Measurements from ENCODE around the gene EEPD1.
"Not testable (repeated sequence)": the region's sequence is repeated elsewhere in the genome, so short reads cannot be mapped to it uniquely, and the experiment has no call there.

The EEPD1 gene

DNA sequence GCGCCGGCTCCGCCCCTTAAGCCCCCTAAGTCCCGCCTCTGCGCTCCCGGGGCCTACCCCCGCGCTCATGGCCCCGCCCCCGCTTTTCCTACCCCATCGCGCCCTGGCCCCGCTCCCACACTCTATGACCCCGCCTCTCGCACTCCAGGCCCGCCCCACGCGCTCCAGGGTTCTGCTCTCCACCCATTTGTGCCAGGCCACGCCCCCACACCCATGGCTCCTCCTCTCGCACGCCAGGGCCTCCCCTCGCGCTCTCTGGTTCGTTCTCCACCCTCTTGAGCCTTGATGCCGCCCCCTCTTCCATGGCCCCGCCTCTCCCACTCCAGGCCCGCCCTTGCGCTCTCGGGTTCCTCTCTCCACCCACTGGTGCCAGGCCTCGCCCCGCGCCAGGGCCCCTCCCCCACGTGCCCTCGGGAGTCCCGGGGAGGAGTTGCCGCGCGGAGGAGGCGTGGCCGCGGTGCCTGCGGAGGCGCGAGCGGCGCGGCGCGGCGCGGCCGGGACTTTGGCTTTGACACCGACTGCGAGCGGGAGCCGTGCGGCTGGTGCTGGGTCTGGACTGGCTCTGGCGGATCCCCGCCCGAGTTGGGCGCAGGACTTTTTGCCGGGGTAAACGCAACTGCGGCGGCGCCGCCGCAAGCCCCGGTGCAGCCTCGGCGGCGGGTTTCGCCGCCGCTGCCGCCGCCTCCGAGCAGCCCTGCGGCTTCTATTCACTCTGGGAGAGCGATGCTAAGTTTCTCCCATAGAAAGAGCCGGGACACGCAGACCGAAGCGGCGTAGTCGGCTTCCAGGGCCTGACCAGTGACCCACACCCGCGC lies at the start of gene EEPD1:
TSS of gene EEPD1 (plus strand) at position 499 of the 815 bp plus-strand sequence. CDS start 1,071 bp downstream, outside the sequence.
- Histone ChIP-seq H3K27ac (ENCODE audit: low read depth, low read length) (peak within 1 kb of the TSS; percentile 89), H3K4me1 (ENCODE audit: control insufficient read depth in 5 of 5, insufficient read depth in 5 of 5, low read length in 5 of 5) (peaks cover 15 to 55% (median 52%) of the 10 kb centered on the region in 5 donors), H3K9me3 (ENCODE audit: control insufficient read depth in 5 of 5, low read length in 5 of 5) (peaks cover 0 to 9% (median 6%) of the 10 kb centered on the region in 5 donors), H3K9ac (ENCODE audit: low read length in 5 of 5) (peak within 1 kb of the TSS; percentile 73 to 88 (median 81)), H3K27me3 (ENCODE audit: control insufficient read depth in 5 of 5, insufficient read depth in 4 of 5, low read length in 5 of 5) (no peaks in the 10 kb centered on the region), H3K4me3 (ENCODE audit: low read depth in 1 of 5, low read length in 5 of 5) (peak within 1 kb of the TSS; percentile 77 to 90 (median 84)), H3K36me3 (ENCODE audit: control insufficient read depth in 5 of 5, insufficient read depth in 5 of 5, low read length in 5 of 5) (peaks cover 0 to 12% (median 6%) of the 10 kb centered on the region in 5 donors)

DNA sequence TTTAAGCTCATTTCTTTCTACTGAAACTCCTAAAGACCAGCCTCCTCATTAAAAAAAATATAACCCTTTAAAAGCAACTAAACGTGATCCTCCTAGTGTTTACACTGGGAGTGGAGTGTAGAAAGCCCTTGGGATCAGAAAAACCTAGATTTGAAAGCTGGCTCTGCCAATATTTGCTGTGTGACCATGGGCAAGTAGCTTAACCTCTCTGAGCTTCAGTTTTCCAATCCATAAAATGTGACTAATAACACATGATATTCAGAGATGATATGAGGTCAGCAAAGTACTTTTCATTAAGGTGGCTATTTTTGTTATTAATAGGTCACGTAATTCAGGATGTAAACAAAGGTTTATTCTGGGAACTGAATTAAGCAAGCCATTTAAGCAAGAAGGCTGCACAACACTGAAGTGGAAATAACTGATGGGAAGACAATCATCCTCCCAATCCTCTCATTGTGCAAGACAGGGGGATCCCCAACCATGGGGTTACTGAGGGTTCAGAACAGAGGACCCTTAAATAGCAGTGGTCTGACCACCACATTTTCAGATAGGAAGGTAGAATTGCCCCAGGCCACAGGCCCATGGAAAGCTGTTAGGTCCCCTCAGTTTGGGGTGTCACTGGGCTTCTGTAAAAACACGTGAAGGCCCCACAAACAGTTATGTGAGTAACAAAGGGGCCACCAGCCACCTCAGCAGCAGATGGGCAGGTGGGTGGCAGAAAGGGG lies 49.1 kb upstream of the EEPD1 start:
- Histone ChIP-seq H3K27ac (ENCODE audit: low read depth, low read length) (no peak overlapping the region), H3K27me3 (ENCODE audit: control insufficient read depth in 5 of 5, insufficient read depth in 4 of 5, low read length in 5 of 5) (no peaks in the 10 kb centered on the region), H3K9me3 (ENCODE audit: control insufficient read depth in 5 of 5, low read length in 5 of 5) (peaks cover 0 to 5% (median 0%) of the 10 kb centered on the region in 5 donors), H3K9ac (ENCODE audit: low read length in 5 of 5) (no peak overlapping the region), H3K36me3 (ENCODE audit: control insufficient read depth in 5 of 5, insufficient read depth in 5 of 5, low read length in 5 of 5) (no peaks in the 10 kb centered on the region), H3K4me3 (ENCODE audit: low read depth in 1 of 5, low read length in 5 of 5) (no peak overlapping the region), H3K4me1 (ENCODE audit: control insufficient read depth in 5 of 5, insufficient read depth in 5 of 5, low read length in 5 of 5) (peaks cover 0 to 9% (median 0%) of the 10 kb centered on the region in 5 donors)

DNA sequence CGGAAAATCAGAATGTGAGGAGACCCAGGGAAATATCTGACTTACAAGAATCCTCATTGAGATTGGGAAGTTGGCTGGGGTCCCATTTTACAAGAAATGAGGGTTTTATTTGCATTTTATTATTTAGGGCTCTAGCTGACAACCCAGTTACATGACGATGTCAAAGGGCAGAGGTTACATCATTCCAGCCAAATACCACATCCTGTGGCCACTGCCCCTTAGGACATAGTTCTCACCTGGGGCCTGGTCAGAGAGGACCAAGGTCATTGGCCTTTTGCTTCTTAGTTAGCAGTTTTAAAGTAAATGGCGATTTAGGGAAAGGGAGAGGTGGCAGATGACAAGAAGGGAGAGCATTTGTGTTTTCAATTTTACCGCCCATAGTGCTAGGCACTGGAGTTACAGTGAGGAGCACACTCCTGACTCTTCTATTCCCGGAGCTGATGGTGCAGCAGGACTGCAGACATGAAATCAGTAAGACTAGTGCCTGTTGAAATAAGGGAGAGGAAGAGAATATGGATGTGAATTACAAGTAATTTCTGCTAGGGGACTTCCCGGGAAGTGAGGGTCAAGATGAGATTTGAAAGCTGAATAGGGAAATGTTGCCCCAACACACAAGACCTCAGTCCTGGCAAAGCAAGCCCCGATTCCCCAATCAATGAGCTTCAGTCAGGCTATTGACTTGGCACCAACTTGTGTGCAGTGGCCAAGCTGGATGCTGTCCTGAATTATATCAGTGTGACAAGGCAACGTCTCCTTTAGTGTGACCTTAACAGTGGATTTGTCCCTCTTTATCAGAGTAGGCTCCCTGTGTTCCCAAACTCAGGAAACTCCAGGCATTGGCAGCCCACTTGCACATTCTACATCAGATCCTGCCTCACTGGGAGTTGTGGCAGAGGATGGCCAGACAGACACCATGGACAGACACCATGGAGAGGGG lies 45.8 kb upstream of the EEPD1 start:
- not testable (repeated sequence) for H3K9ac ChIP-seq (ENCODE audit: low read length in 5 of 5); H3K27me3 ChIP-seq (ENCODE audit: control insufficient read depth in 5 of 5, insufficient read depth in 4 of 5, low read length in 5 of 5); H3K4me3 ChIP-seq (ENCODE audit: low read depth in 1 of 5, low read length in 5 of 5); H3K4me1 ChIP-seq (ENCODE audit: control insufficient read depth in 5 of 5, insufficient read depth in 5 of 5, low read length in 5 of 5); H3K9me3 ChIP-seq (ENCODE audit: control insufficient read depth in 5 of 5, low read length in 5 of 5); H3K27ac ChIP-seq (ENCODE audit: low read depth, low read length); H3K36me3 ChIP-seq (ENCODE audit: control insufficient read depth in 5 of 5, insufficient read depth in 5 of 5, low read length in 5 of 5)

DNA sequence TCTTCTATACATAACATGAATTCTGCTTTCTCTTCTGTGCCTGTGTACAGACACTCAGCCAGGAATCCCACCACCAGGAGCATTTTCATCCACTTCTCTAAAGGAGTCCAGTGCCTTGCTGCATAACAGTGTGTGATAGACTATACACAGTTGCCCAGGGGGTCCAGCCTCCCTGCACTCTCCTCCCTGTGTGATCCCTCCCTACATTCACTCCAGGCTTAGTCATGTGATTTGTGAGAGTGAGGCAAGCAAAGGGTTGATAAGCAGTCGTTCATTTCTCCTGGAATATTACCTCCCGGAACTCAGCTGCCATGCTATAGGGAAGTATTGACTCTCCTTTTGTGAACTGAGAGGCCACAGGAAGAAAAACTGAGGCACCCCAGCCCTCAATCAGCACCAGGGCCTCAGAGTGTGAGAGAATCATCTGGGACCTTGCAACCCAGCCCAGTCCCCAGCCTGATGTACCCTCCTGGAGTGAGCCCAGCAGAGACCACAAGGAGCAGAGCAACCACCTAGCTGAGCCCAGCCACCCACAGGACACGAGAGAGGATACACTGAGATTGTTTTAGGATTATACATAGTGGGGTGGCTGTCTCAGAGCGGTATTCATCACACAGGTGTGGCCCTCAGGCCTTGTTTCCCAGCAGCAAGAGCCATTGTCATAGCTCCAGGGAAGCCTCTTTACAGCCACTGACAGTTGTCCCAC lies 45.0 kb upstream of the EEPD1 start:
- Histone ChIP-seq H3K9me3 (ENCODE audit: control insufficient read depth in 5 of 5, low read length in 5 of 5) (peaks cover 0 to 5% (median 0%) of the 10 kb centered on the region in 5 donors), H3K36me3 (ENCODE audit: control insufficient read depth in 5 of 5, insufficient read depth in 5 of 5, low read length in 5 of 5) (no peaks in the 10 kb centered on the region), H3K9ac (ENCODE audit: low read length in 5 of 5) (no peak overlapping the region), H3K4me3 (ENCODE audit: low read depth in 1 of 5, low read length in 5 of 5) (no peak overlapping the region), H3K27me3 (ENCODE audit: control insufficient read depth in 5 of 5, insufficient read depth in 4 of 5, low read length in 5 of 5) (no peaks in the 10 kb centered on the region), H3K27ac (ENCODE audit: low read depth, low read length) (no peak overlapping the region), H3K4me1 (ENCODE audit: control insufficient read depth in 5 of 5, insufficient read depth in 5 of 5, low read length in 5 of 5) (peaks cover 0 to 9% (median 0%) of the 10 kb centered on the region in 5 donors)

DNA sequence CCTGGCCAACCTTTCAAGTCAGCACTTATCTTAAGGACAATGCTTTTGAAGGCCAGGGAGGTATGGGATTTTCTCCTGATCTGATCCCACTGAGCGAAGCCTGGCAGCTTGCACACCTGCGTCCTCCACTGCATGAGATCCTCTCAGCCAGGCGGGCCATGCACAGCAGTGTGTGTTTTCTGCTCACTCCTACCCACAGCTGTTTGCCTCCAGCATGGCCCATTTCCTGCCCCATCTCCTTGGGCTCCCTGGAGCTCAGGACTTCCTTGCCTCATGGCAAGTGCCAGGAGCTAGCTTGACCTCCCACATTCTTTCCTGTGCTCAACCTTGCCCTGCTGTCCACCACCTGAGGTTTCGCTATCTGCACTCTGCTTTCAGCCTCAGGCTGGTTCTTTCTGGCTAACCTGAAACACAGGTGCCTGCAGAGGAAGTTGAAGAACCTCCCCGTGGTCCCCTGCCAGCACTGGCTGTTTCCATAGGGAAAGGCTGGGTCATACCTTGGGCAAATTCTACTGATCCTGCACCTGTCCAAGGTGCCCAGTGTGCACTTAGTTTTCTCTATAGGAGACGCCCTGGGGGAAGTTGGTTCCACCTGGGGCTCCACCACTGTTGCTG lies 43.9 kb upstream of the EEPD1 start:
- Histone ChIP-seq H3K4me3 (ENCODE audit: low read depth in 1 of 5, low read length in 5 of 5) (no peak overlapping the region), H3K9ac (ENCODE audit: low read length in 5 of 5) (no peak overlapping the region), H3K9me3 (ENCODE audit: control insufficient read depth in 5 of 5, low read length in 5 of 5) (peaks cover 0 to 5% (median 0%) of the 10 kb centered on the region in 5 donors), H3K27ac (ENCODE audit: low read depth, low read length) (no peak overlapping the region), H3K27me3 (ENCODE audit: control insufficient read depth in 5 of 5, insufficient read depth in 4 of 5, low read length in 5 of 5) (no peaks in the 10 kb centered on the region), H3K36me3 (ENCODE audit: control insufficient read depth in 5 of 5, insufficient read depth in 5 of 5, low read length in 5 of 5) (no peaks in the 10 kb centered on the region), H3K4me1 (ENCODE audit: control insufficient read depth in 5 of 5, insufficient read depth in 5 of 5, low read length in 5 of 5) (peaks cover 0 to 9% (median 0%) of the 10 kb centered on the region in 5 donors)

DNA sequence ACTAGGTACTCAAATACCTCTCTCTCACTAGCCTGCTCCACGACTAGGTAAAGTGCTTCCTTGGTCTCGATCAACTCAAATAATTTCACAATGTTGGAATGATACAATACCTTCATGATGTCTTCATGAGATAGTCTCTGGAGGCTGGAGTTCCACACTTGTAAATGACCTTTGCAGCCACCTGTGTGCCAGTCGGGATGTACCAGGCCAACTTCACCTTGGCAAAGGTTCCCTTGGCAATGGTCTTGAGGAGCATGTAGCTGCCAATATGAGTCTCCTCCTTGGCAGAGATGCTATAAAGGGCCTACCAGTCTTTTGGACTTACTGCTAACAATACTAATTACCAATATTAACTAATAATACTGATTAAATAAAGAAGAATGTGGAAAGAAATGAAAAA lies 42.5 kb upstream of the EEPD1 start:
- H3K9ac ChIP-seq (ENCODE audit: low read length in 5 of 5) = no peak overlapping the region
- H3K4me3 ChIP-seq (ENCODE audit: low read depth in 1 of 5, low read length in 5 of 5) = no peak overlapping the region
- H3K36me3 ChIP-seq (ENCODE audit: control insufficient read depth in 5 of 5, insufficient read depth in 5 of 5, low read length in 5 of 5) = no peaks in the 10 kb centered on the region
- H3K4me1 ChIP-seq (ENCODE audit: control insufficient read depth in 5 of 5, insufficient read depth in 5 of 5, low read length in 5 of 5) = peaks cover 2 to 5% (median 4%) of the 10 kb centered on the region in 5 donors
- H3K27ac ChIP-seq (ENCODE audit: low read depth, low read length) = no peak overlapping the region
- no peaks in the 10 kb centered on the region for H3K27me3 ChIP-seq (ENCODE audit: control insufficient read depth in 5 of 5, insufficient read depth in 4 of 5, low read length in 5 of 5)
- peaks cover 0 to 5% (median 0%) of the 10 kb centered on the region in 5 donors for H3K9me3 ChIP-seq (ENCODE audit: control insufficient read depth in 5 of 5, low read length in 5 of 5)

DNA sequence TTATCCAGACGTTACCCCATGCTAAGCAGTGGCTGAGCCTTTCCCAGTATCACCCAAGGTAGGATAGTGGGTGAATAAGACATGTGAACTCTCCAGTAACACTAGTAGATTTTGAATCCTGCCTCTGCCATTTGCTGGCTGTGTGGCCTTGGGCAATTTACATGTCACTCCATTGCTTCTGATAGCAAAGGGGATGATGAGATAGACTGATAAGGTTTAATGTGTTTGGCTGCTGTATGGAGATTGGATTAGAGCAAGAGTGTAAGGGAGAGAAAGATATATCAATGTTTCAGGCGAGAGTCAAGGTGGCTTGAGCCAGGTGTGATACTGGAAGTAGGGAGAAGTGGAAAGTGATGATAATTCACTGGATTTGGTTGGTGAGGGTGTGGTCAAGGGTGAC lies 40.1 kb upstream of the EEPD1 start:
- no peaks in the 10 kb centered on the region for H3K36me3 ChIP-seq (ENCODE audit: control insufficient read depth in 5 of 5, insufficient read depth in 5 of 5, low read length in 5 of 5)
- H3K27ac ChIP-seq (ENCODE audit: low read depth, low read length) = no peak overlapping the region
- H3K9ac ChIP-seq (ENCODE audit: low read length in 5 of 5) = no peak overlapping the region

DNA sequence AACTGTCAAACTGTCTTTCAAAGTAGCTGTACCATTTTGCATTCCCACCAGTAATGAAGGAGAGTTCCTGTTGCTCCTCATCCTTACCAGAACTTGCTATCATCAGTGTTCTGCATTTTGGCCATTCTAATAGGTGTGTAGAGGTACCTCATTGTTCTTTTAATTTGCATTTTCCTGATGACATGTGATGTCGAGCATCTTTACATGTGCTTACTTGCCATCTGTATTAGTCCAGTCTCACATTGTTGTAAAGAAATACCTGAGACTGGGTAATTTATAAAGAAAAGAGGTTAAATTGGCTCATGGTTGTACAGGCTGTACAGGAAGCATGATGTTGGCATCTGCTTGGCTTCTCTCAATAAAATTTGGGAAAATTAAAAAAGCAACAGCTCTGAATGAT lies 38.7 kb upstream of the EEPD1 start:
- H3K4me3 ChIP-seq (ENCODE audit: low read depth in 1 of 5, low read length in 5 of 5) = no peak overlapping the region
- no peak overlapping the region for H3K9ac ChIP-seq (ENCODE audit: low read length in 5 of 5)
- no peaks in the 10 kb centered on the region for H3K9me3 ChIP-seq (ENCODE audit: control insufficient read depth in 5 of 5, low read length in 5 of 5)
- H3K27ac ChIP-seq (ENCODE audit: low read depth, low read length) = no peak overlapping the region
- H3K27me3 ChIP-seq (ENCODE audit: control insufficient read depth in 5 of 5, insufficient read depth in 4 of 5, low read length in 5 of 5) = no peaks in the 10 kb centered on the region
- H3K36me3 ChIP-seq (ENCODE audit: control insufficient read depth in 5 of 5, insufficient read depth in 5 of 5, low read length in 5 of 5) = no peaks in the 10 kb centered on the region
- H3K4me1 ChIP-seq (ENCODE audit: control insufficient read depth in 5 of 5, insufficient read depth in 5 of 5, low read length in 5 of 5) = peaks cover 17 to 38% (median 32%) of the 10 kb centered on the region in 5 donors

More for the DNA sequence above, 40.1 kb upstream of the EEPD1 start:
- Histone ChIP-seq H3K27me3 (ENCODE audit: control insufficient read depth in 5 of 5, insufficient read depth in 4 of 5, low read length in 5 of 5) (no peaks in the 10 kb centered on the region), H3K4me3 (ENCODE audit: low read depth in 1 of 5, low read length in 5 of 5) (no peak overlapping the region), H3K9me3 (ENCODE audit: control insufficient read depth in 5 of 5, low read length in 5 of 5) (peaks cover 0 to 5% (median 0%) of the 10 kb centered on the region in 5 donors), H3K4me1 (ENCODE audit: control insufficient read depth in 5 of 5, insufficient read depth in 5 of 5, low read length in 5 of 5) (peaks cover 14 to 28% (median 25%) of the 10 kb centered on the region in 5 donors)
